Pancreas (tissue), 10 donors: Measurements from ENCODE around the gene NPAS1. TPM values are rescaled to one million over a fixed set of nuclear protein-coding genes. Genes with fewer than 3 reads are reported as not detected.

Source experiments
- ATAC-seq, 4 donors: fragments of 200-7000 bp; cut with Tn5 transposase; one replicate each; pipeline versions ENCODE4 v1.8.0 to v1.9.1; 2020; ENCODE audit warnings: mild to moderate bottlenecking in 4 of 4, moderate library complexity in 4 of 4
- DNase-seq, 6 donors: peaks; one replicate each; pipeline ENCODE4 v3.0.0-alpha.2; 2020
- FAIRE-seq: peaks from 2 replicates; lab custom pipeline; 2012; peaks lifted over from hg19 to GRCh38; lab: Jason Lieb, UNC
- H3K27ac ChIP-seq, 4 donors: fragments of 200-600 bp; sonication (generic); 1 replicate in 3 of 4; 2 replicates in 1 of 4; pipeline versions ENCODE4 v1.5.0 to v1.8.0; 2020
- H3K27me3 ChIP-seq, 4 donors: fragments of 200-600 bp; one replicate each; pipeline ENCODE4 v1.8.0; 2021
- H3K36me3 ChIP-seq, 3 donors: fragments of 200-600 bp; sonication (generic) in 1 of 3; one replicate each; pipeline versions ENCODE4 v1.5.0 to v1.8.0; 2020 to 2021
- H3K4me1 ChIP-seq, 3 donors: fragments of 200-600 bp; one replicate each; pipeline ENCODE4 v1.8.0; 2021
- H3K4me3 ChIP-seq, 4 donors: fragments of 200-600 bp; sonication (generic) in 2 of 4; one replicate each; pipeline versions ENCODE4 v1.5.0 to v1.8.0; 2020 to 2021
- H3K9me3 ChIP-seq, 4 donors: fragments of 200-600 bp; one replicate each; pipeline ENCODE4 v1.8.0; 2021
- WGBS, 2 donors: extraction: QIAGEN DNeasy Blood & Tissue Kit; methylation state at CpG; one replicate each; pipeline ENCODE4 v1.1.7; 2013; 5-methylcytosine and 5-hydroxymethylcytosine counted together
- intact Hi-C, 3 donors: fragments of 100-400 bp; cut with DNase I; formaldehyde crosslinking; loops; one replicate each; pipeline versions ENCODE4 v1.11.1 to v1.14.2; 2022
- polyA plus RNA-seq, 2 donors: library from polyadenylated mRNA; stranded (reverse); fragments of 200-250 nt; gene quantifications; one replicate each; pipeline ENCODE4 v1.2.3, GENCODE V29; 2013
- total RNA-seq, 6 donors: library from RNA; stranded (reverse); fragmentation: NEBNext Ultra II Directional in 4 of 6; extraction: Animal tissue kit (Norgen Biotek cat#: 25700) in 4 of 6; gene quantifications; one replicate each; pipeline versions ENCODE4 v1.2.1 to v1.2.4, GENCODE V29; 2021 to 2023
- TF ChIP-seq, protein P1 (sequence below), 4 donors: fragments of 200-600 bp; sonication (generic) in 3 of 4; IDR thresholded peaks; one replicate each; pipeline versions ENCODE4 v1.5.0 to v1.8.0; 2021; ENCODE audit warnings: antibody characterized with exemption in 4 of 4
- donor health status: healthy with polysubstance abuse.
- donor health status: DM: no; HTN: no; CAD: no; lungs with moderate emphysema.
- donor health status: DM: no; HTN: no; CAD: no.
- donor health status: control.
- donor health status: control.
- donor health status: Bipolar disorder and iron deficiency.
- donor health status: DM: yes; HTN: yes; CAD: no.
- donor health status: DM: no; HTN: no; CAD: no.
- donor health status: DM: no; HTN: no; CAD: no.
- donor health status: DM: yes; HTN: yes; CAD: no.

The NPAS1 gene
- total and polyA plus RNA-seq, 8 donors, result 0.12 to 0.49 (median 0.28) TPM

DNA sequence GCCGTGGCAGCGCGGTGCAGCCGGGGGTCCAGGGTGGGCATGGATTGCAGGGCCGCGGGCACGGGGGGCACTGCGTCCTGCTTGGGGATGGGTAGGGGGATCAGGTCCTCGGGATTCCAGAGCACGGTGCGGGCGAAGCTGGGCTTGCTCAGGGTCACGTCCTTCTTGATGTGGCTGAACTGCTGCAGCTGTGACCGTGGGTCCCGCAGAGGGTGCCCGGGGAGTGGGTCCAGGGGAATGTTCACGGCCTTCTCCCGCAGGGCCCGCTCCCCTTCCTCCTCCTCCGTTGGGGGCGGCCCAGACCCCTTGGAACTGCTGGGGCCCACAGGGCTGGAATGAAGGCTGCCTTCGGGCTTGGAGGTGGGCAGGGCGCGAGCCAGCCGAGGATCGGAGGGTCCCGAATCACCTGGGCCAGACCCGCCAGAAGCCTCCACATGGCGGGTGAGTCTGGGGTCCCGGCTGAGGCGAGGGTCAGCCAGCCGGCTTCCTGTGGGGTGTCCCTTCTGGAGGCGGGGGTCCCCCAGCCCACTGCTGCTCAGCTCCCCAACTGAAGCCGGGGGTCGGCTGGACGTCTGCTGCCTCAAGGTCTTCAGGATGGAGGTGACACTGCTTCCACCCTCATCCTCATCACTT is 47.7 kb downstream of the NPAS1 start:
- ATAC-seq (peak in 1 of 4 donors; percentile 4), FAIRE-seq (no peak), DNase-seq (peak in 1 of 6 donors; percentile 72)
- intact Hi-C loops, result no loop called here
- no peak overlapping the region for H3K27ac ChIP-seq
- peaks cover 9 to 49% (median 13%) of the 10 kb centered on the region in 3 donors for H3K36me3 ChIP-seq
- no peaks in the 10 kb centered on the region for H3K4me1 ChIP-seq
- no peaks in the 10 kb centered on the region for H3K9me3 ChIP-seq
- TF ChIP-seq, protein P1, sequence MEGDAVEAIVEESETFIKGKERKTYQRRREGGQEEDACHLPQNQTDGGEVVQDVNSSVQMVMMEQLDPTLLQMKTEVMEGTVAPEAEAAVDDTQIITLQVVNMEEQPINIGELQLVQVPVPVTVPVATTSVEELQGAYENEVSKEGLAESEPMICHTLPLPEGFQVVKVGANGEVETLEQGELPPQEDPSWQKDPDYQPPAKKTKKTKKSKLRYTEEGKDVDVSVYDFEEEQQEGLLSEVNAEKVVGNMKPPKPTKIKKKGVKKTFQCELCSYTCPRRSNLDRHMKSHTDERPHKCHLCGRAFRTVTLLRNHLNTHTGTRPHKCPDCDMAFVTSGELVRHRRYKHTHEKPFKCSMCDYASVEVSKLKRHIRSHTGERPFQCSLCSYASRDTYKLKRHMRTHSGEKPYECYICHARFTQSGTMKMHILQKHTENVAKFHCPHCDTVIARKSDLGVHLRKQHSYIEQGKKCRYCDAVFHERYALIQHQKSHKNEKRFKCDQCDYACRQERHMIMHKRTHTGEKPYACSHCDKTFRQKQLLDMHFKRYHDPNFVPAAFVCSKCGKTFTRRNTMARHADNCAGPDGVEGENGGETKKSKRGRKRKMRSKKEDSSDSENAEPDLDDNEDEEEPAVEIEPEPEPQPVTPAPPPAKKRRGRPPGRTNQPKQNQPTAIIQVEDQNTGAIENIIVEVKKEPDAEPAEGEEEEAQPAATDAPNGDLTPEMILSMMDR (IDR thresholded peaks at IDR 0.05), result no peak
- WGBS, 2 donors, result 92 to 95% methylated on average over 34 to 36 of the region's 36 CpGs
- no peak overlapping the region for H3K4me3 ChIP-seq
- no peaks in the 10 kb centered on the region for H3K27me3 ChIP-seq

DNA sequence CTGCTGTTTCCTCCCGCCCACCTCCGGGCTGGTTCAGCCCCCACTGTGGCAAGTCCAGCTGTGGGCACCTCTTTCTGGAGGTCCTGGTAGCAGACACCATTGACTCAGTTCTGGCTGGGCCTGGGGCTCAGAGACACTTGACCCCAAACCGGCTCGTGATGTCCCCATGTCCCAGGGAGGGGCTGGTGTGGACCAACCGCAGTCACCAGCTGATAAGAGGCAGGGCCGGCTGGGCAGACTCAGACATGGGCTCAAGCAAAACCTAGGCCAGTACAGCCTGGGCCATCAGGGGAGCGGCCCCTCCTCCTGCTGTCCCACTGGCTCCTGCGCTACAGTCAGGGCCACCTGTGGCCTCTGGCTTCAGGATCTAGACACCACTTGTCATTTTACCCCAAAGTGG is 48.6 kb downstream of the NPAS1 start:
- intact Hi-C loops, result no loop called here
- H3K4me1 ChIP-seq, result no peaks in the 10 kb centered on the region
- H3K4me3 ChIP-seq, result no peak overlapping the region
- H3K27ac ChIP-seq, result no peak overlapping the region
- H3K9me3 ChIP-seq, result no peaks in the 10 kb centered on the region
- peaks cover 9 to 55% (median 13%) of the 10 kb centered on the region in 3 donors for H3K36me3 ChIP-seq
- ATAC-seq (no peak), FAIRE-seq (no peak), DNase-seq (peak in 1 of 6 donors; percentile 57)
- TF ChIP-seq, protein P1 (IDR thresholded peaks at IDR 0.05), result no peak
- 79 to 84% methylated on average over 8 of the region's 8 CpGs for WGBS, 2 donors
- no peaks in the 10 kb centered on the region for H3K27me3 ChIP-seq

DNA sequence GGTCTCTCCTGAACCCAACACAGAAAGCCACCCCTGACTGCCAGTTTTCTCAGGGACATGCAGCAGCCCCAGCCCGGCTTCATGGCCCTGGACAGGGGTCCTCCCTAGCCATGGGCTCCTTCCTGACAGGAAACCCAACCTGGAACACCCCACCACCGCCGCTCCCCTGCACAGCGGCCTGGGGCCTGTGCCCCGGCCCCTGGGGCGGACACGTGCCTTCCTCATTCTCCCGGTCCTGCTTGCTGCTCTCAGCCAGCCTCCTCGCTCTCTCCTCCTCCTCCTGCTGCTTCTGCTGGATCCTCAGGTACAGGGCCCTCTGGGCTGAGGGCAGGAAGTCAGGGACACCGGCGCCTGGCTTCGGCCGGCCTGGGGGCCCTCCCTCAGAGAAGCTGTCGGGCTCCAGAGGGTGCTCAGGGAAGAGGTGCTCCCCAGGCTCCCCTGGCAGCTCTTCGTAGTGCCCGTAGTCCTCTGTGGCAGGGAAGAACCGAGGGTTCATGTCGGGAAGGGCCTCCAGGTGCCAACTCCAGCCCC is 49.3 kb downstream of the NPAS1 start:
- intact Hi-C loops, result no loop called here
- Histone ChIP-seq H3K4me1 (no peaks in the 10 kb centered on the region), H3K27me3 (no peaks in the 10 kb centered on the region), H3K4me3 (no peak overlapping the region), H3K36me3 (peaks cover 9 to 59% (median 13%) of the 10 kb centered on the region in 3 donors), H3K27ac (no peak overlapping the region), H3K9me3 (no peaks in the 10 kb centered on the region)
- DNase-seq (peak in 1 of 6 donors; percentile 43), ATAC-seq (no peak), FAIRE-seq (no peak)
- TF ChIP-seq, protein P1 (IDR thresholded peaks at IDR 0.05), result no peak
- WGBS, 2 donors, result 85 to 92% methylated on average over 18 of the region's 18 CpGs

DNA sequence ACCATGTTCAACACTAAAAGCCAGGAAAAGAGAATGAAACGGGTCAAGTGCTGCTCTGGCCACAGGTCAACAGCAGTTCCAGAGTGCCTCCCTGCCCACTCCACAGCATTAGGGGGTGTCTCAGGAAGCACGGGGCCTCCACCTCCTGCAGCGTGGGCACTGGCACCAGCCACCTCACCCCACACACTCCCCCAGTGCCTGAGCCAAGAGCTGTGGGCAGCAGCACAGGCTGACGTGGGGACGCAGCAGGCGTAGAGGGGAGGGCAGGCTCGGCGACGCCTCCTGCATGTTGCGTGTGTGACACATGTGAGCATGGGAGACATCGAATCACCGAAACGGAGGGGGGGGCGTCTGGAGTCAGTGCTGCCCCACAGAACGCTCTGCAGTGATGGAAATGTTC is 50.2 kb downstream of the NPAS1 start:
- no peak overlapping the region for H3K4me3 ChIP-seq
- ATAC-seq (no peak), FAIRE-seq (no peak), DNase-seq (no peak)
- no peak overlapping the region for H3K27ac ChIP-seq
- intact Hi-C loops, result no loop called here
- no peaks in the 10 kb centered on the region for H3K9me3 ChIP-seq
- no peaks in the 10 kb centered on the region for H3K27me3 ChIP-seq
- H3K4me1 ChIP-seq, result no peaks in the 10 kb centered on the region
- TF ChIP-seq, protein P1 (IDR thresholded peaks at IDR 0.05), result no peak
- peaks cover 9 to 65% (median 13%) of the 10 kb centered on the region in 3 donors for H3K36me3 ChIP-seq
- 81 to 86% methylated on average over 15 of the region's 15 CpGs for WGBS, 2 donors

DNA sequence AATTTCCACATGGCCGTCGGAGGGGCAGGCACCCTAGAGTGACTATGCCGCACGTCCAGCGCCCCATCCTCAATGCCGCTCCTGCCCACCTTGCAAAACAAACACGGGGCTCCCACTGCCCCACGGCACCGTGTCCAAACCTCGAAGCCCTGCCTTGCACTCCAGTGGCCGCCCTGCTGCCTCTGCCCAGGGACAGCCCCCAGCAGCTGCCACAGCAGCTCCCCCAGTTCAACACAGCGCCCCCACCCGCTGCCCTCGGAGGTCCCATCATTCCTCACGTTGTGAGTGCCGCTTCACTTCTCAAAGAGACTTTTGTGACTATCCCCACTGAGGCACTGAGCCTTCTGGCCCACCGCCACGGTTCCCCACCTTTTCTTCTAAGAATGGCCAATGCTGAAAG is 51.1 kb downstream of the NPAS1 start:
- ATAC-seq (no peak), DNase-seq (no peak), FAIRE-seq (no peak)
- Histone ChIP-seq H3K27me3 (no peaks in the 10 kb centered on the region), H3K4me1 (no peaks in the 10 kb centered on the region), H3K36me3 (peaks cover 9 to 58% (median 13%) of the 10 kb centered on the region in 3 donors), H3K4me3 (no peak overlapping the region), H3K27ac (no peak overlapping the region), H3K9me3 (no peaks in the 10 kb centered on the region)
- 88 to 94% methylated on average over 18 of the region's 18 CpGs for WGBS, 2 donors
- TF ChIP-seq, protein P1 (IDR thresholded peaks at IDR 0.05), result no peak
- intact Hi-C loops, result no loop called here
